ENCODE data around the gene TMEM163. TPM values are rescaled to one million over a fixed set of nuclear protein-coding genes. Genes with fewer than 3 reads are reported as not detected.

Gene TMEM163
- total RNA-seq, 3 donors from 2014 or later = 0.41 to 1.5 (median 0.60) TPM

GRCh38 chr2:134443814-134444480 is 274.9 kb downstream of the TMEM163 start:
- Histone ChIP-seq H3K9me3 (no peaks in the 10 kb centered on the region), H3K4me3 (no peak overlapping the region), H3K36me3 (ENCODE audit: low read depth) (no peaks in the 10 kb centered on the region), H3K4me1 (ENCODE audit: low read depth) (no peaks in the 10 kb centered on the region)
- ATAC-seq (no peak), DNase-seq (no peak)
- intact Hi-C loops (cut with DNase I, micrococcal nuclease) = no loop called here
- TF ChIP-seq CTCF (IDR thresholded peaks at IDR 0.05) = no peak

- no peaks in the 10 kb centered on the region for H3K36me3 ChIP-seq (ENCODE audit: low read depth)
- H3K4me1 ChIP-seq (ENCODE audit: low read depth) = no peaks in the 10 kb centered on the region
- H3K9me3 ChIP-seq = no peaks in the 10 kb centered on the region
- intact Hi-C loops (cut with DNase I, micrococcal nuclease) = no loop called here
- TF ChIP-seq CTCF (IDR thresholded peaks at IDR 0.05) = no peak
- DNase-seq = no peak
- ATAC-seq = no peak
- no peak overlapping the region for H3K4me3 ChIP-seq
Observed at GRCh38 chr2:134441153-134441863, 277.5 kb downstream of the TMEM163 start.

DNA sequence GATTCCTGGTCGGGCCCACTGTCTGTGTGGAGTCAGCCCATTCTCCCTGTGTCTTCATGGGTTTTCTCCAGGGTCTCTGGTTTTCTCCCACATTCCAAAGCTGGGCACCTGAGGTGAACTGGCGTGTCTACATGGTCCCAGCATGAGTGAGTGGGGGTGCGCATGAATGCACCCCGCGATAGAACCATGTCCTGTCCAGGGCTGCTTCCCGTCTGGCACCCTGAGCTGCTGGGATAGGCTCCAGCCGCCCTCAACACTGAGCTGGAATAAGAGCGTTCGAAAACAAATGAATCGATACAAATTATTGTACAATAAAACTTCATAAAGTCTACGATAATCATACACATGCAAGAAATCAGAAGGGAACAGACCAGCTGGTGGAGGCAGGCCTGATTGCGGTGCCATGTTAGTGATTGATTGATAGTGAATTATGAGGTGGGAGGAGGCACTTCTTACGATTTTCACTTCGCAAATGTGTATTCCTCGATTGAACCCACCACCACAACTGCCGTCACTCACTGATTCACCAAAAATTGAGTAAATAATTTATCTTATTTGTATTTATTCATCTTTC is 278.4 kb downstream of the TMEM163 start:
- ATAC-seq (no peak), DNase-seq (no peak)
- intact Hi-C loops (cut with DNase I, micrococcal nuclease) = no loop called here
- H3K4me1 ChIP-seq (ENCODE audit: low read depth) = no peaks in the 10 kb centered on the region
- H3K9me3 ChIP-seq = no peaks in the 10 kb centered on the region
- H3K36me3 ChIP-seq (ENCODE audit: low read depth) = no peaks in the 10 kb centered on the region
- TF ChIP-seq CTCF (IDR thresholded peaks at IDR 0.05) = no peak
- H3K4me3 ChIP-seq = no peak overlapping the region

DNA sequence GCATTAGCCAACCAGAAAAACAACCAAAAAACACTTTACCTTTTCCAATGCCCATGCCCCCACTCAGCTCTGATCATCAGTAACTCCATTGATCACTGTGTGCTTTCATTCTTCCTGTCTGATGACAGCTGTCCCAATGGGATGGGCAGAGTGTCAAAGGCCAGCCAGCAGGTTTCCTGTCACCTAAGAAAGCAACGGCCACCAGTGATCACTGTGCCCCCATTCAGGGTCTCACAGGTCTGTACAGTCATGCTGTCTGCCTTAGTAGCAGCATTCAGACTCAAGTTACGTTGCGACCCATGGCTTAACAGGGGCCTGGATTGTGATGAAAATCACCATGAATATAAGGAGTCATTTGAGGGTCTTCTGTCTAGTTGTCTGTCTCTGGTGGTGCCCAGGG is 280.4 kb downstream of the TMEM163 start:
- Histone ChIP-seq H3K4me3 (no peak overlapping the region), H3K4me1 (ENCODE audit: low read depth) (no peaks in the 10 kb centered on the region), H3K36me3 (ENCODE audit: low read depth) (no peaks in the 10 kb centered on the region), H3K9me3 (no peaks in the 10 kb centered on the region)
- TF ChIP-seq CTCF (IDR thresholded peaks at IDR 0.05) = no peak
- intact Hi-C loops (cut with DNase I, micrococcal nuclease) = no loop called here
- no peak for ATAC-seq
- no peak for DNase-seq

- Histone ChIP-seq H3K36me3 (ENCODE audit: low read depth) (no peaks in the 10 kb centered on the region), H3K9me3 (no peaks in the 10 kb centered on the region), H3K4me3 (no peak overlapping the region), H3K4me1 (ENCODE audit: low read depth) (no peaks in the 10 kb centered on the region)
- no peak for ATAC-seq
- DNase-seq = no peak
- no peak for TF ChIP-seq CTCF (IDR thresholded peaks at IDR 0.05)
- intact Hi-C loops (cut with DNase I, micrococcal nuclease) = no loop called here
Observed at GRCh38 chr2:134436706-134437105, 282.1 kb downstream of the TMEM163 start.
